ENCODE results near the gene TSPEAR. TPM values are rescaled to one million over a fixed set of nuclear protein-coding genes. Genes with fewer than 3 reads are reported as not detected.

Gene TSPEAR
- total and polyA plus RNA-seq, 2 of the 13 experiments (the other 11 are each of a cell fraction or from before 2014, with no cell fraction given): 0.07 to 0.32 TPM

- TF ChIP-seq ZNF512B (CRISPR knock-in tag; IDR thresholded peaks at IDR 0.05; ENCODE audit: borderline replicate concordance): peak; percentile 41; the same call in 1 of the 2 replicates
- peak; percentile 86 for TF ChIP-seq ZBTB10 (CRISPR knock-in tag; IDR thresholded peaks at IDR 0.05; ENCODE audit: borderline replicate concordance)
- TF ChIP-seq ONECUT2 (CRISPR knock-in tag; IDR thresholded peaks at IDR 0.05): no peak
- 0 out of 2 replicates have a peak, but pooled peaks have one; percentile 38 for TF ChIP-seq STAT6 (CRISPR knock-in tag; IDR thresholded peaks at IDR 0.05; ENCODE audit: borderline replicate concordance)
- TF ChIP-seq ZNF350 (CRISPR knock-in tag; IDR thresholded peaks at IDR 0.05; ENCODE audit: borderline replicate concordance, low read depth): peak; percentile 45; the same call in 1 of the 2 replicates
- 0 out of 2 replicates have a peak, but pooled peaks have one; percentile 37 for TF ChIP-seq HOXA5 (CRISPR knock-in tag; IDR thresholded peaks at IDR 0.05)
- TF ChIP-seq MIXL1 (CRISPR knock-in tag; IDR thresholded peaks at IDR 0.05): peak; percentile 59; the same call in 1 of the 2 replicates
Measured at GRCh38 chr21:44700101-44701022, 11.0 kb downstream of the TSPEAR start (continued).
